ENCODE data around the gene STARD3.
A peak's percentile ranks its signal among the peaks of the same experiment; 100 is the strongest.

STARD3 gene

GRCh38 chr17:39618956-39619785, 17.8 kb upstream of the STARD3 start:
- peak overlapping the region; percentile 76 for H3K27ac ChIP-seq

GRCh38 chr17:39619786-39620101, 17.2 kb upstream of the STARD3 start:
- TF ChIP-seq CTCF (conservative IDR thresholded peaks at IDR 0.05): no peak
- no peak for TF ChIP-seq ZFX (IDR thresholded peaks at IDR 0.05)
- no peak overlapping the region; the same call in 1 of the 2 replicates for H3K27ac ChIP-seq

More at GRCh38 chr17:39618956-39619785, 17.8 kb upstream of the STARD3 start:
- TF ChIP-seq ZFX (IDR thresholded peaks at IDR 0.05) (no peak), CTCF (conservative IDR thresholded peaks at IDR 0.05) (no peak)

GRCh38 chr17:39621523-39622379, 15.2 kb upstream of the STARD3 start:
- TF ChIP-seq ZFX (IDR thresholded peaks at IDR 0.05): no peak
- TF ChIP-seq CTCF (conservative IDR thresholded peaks at IDR 0.05): peak; percentile 100
- H3K27ac ChIP-seq: no peak overlapping the region

GRCh38 chr17:39622380-39623006, 14.5 kb upstream of the STARD3 start:
- TF ChIP-seq CTCF (conservative IDR thresholded peaks at IDR 0.05) (0 out of 2 replicates have a peak, but pooled peaks have one; percentile 28), ZFX (IDR thresholded peaks at IDR 0.05) (no peak)
- no peak overlapping the region for H3K27ac ChIP-seq

- H3K27ac ChIP-seq: 0 out of 2 replicates have a peak overlapping the region, but pooled peaks have one; percentile 12
- TF ChIP-seq CTCF (conservative IDR thresholded peaks at IDR 0.05): peak; percentile 97
- TF ChIP-seq ZFX (IDR thresholded peaks at IDR 0.05): no peak
Observed at GRCh38 chr17:39623356-39623950, 13.5 kb upstream of the STARD3 start.

- TF ChIP-seq CTCF (conservative IDR thresholded peaks at IDR 0.05) (no peak), ZFX (IDR thresholded peaks at IDR 0.05) (no peak)
Observed at GRCh38 chr17:39624313-39624712, 12.6 kb upstream of the STARD3 start.

More at GRCh38 chr17:39624313-39624712, 12.6 kb upstream of the STARD3 start:
- H3K27ac ChIP-seq: no peak overlapping the region

Data from C4-2B (cell line).